GM18870 (cell line): ENCODE measurements around the gene WDR13.
"Not testable (repeated sequence)": the region's sequence is repeated elsewhere in the genome, so short reads cannot be mapped to it uniquely, and the experiment has no call there.

Source experiments
- ATAC-seq: cut with Tn5 transposase; IDR thresholded peaks from one replicate; pipeline ENCODE4 v1.9.1; 2021; ENCODE audit warnings: moderate library complexity; ENCODE audit not compliant: unreplicated experiment

Gene WDR13

DNA sequence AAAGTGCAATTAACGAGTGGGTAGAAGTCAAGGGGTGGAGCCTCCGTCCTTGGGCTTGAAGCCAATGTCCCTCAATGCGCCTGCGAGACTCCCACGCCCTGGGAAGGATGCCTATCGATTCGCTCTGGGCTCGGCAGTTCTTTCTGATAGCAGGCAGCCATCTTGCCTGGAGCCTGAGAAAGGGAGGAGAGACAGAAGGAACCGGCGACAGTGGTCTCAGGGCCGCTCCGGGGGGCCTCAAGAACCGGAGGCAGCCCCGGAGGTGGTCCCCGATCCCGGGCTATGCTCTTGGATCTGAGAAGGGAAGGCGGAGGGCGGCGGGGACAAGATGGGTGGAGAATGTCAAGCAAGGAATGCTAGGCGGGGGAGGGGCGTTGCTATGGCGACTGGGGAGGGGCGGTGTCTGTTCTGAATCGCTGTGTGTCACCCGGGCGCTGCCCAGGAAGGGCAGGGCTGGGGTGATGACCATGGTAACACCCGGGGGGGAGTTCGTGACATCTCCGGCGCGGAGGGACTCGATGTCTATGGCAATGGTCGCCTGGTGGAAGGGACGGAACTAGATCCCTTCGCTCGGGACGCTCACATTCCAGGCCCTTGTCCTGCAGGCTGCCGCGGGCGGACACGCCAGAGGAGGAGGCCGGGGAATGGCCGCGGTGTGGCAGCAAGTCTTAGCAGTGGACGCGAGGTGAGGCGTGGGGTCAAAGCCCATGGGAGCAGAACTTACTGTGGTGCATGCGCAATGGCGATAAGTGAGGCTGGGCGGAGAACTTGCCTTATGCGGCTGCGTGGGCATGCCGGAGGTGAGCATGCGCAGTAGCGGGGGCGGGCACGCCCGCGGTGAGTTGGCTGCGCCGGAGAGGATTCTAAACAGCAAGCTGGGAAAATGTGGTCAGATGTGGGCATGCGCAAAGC is at the start of gene WDR13:
TSS of gene WDR13 (plus strand) at position 140 of the 912 bp plus-strand sequence. CDS start at position 645, 505 bp downstream.
- ATAC-seq = peak; percentile 66

DNA sequence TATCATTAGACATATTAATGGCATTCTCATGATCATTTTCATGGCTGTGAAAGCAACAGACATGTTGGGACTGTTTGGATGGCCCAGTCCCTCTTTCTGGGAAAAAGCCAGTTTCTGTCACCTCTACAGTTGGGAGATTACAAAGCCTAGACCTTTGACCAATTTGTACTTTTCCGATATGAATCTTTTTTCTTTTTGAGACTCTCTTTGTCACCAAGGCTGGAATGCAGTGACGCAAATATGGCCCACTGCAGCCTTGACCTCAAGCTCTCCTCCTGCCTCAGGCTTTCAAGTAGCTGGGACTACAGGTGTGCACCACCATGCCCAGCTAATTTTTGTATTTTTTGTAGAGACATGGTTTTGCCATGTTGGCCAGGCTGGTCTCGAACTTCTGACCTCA is 48.4 kb upstream of the WDR13 start:
- ATAC-seq = no peak

DNA sequence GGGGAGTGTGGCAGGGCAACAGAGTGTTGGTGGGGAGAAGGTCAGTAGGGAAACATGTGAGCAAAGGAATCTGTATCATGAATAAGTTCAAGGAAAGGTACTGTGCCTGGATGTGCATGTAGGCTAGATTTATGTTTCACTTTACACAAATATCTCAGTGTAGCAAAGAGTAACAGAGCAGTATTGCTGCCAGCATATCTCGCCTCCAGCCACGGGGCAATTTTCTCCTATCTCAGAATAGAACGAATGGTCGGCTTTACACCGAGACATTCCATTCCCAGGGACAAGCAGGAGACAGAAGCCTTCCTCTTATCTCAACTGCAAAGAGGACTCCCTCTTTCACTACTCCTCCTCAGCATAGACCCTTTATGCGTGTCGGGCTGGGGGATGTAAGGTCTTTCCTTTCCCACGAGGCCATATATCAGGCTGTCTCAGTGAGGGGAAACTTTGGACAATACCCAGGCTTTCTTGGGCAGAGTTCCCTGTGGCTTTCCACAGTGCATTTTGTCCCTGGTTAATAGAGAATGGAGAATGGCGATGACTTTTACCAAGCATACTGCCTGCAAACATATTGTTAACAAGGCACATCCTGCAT is 41.5 kb upstream of the WDR13 start:
- ATAC-seq = not testable (repeated sequence)

DNA sequence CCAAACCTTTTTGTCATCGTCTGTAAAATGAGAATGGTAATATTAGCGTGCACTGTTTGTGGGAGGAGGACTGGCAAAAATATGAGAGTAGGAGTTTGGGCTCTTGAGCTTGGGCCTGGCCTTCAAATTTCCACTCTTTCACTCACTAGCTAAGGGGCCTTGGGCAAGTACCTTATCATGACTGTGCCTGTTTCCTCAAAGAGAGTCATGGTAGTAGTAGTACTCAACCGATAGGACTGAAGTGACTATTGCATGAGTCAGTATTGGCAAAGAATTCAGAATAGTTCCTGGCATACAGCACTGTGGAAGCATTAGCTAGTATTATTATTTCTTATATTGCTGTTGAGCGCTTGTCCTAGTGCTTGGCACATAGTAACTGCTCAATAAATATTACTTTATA is 39.0 kb upstream of the WDR13 start:
- ATAC-seq = no peak

DNA sequence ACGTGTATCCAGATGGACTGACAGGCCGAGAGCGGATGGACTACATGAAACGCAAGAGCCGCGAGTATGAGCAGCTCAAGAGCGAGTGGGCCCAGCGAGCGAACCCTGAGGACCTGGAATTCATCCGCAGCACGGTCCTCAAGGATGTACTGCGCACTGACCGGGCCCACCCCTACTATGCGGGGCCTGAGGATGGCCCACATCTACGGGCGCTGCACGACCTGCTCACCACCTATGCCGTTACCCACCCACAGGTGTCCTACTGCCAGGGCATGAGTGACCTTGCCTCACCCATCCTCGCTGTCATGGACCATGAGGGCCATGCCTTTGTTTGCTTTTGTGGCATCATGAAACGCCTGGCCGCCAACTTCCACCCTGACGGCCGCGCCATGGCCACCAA is 37.7 kb upstream of the WDR13 start:
- ATAC-seq = no peak

DNA sequence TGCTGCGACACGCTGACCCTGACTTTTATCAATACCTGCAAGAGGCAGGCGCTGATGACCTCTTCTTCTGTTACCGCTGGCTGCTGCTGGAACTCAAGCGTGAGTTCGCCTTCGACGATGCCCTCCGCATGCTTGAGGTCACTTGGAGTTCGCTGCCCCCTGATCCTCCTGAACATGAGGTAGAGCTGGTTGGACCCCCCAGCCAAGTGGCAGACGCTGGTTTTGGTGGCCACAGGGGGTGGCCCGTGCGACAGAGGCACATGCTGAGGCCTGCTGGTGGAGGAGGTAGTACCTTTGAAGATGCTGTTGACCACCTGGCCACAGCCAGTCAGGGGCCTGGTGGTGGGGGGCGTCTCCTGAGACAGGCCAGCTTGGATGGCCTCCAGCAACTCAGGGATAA is 37.2 kb upstream of the WDR13 start:
- ATAC-seq = no peak

DNA sequence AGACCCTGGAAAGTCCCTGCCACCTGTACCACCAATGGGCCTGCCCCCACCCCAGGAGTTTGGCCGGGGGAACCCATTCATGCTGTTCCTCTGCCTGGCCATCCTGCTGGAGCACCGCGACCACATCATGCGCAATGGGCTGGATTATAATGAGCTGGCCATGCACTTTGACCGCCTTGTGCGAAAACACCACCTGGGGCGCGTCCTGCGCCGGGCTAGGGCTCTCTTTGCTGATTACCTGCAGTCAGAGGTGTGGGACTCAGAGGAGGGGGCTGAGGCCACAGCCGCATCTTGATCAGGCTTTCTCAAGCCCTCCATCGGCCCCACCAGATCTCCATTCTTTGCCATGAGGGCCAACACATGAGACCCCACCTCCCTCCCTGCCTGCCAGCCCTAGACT is 36.6 kb upstream of the WDR13 start:
- no peak for ATAC-seq

DNA sequence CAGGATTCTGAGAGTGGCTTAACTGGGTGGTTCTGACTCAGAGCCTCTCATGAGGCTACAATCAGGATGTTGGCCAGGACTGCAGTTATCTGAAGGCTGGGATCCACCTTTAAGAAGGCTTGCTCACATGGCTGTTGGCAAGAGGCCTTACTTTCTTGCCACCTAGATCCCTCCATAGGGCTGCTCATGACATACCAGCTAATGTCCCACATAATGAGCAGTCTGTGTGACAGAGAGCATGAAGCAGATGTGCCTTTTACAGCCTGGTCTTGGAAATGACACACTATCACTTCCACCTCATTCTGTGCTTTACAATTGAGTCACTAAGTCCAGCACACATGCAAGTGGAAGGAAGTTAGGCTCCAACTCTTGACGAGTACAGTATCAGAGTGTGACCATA is 27.3 kb upstream of the WDR13 start:
- ATAC-seq = peak; percentile 49

DNA sequence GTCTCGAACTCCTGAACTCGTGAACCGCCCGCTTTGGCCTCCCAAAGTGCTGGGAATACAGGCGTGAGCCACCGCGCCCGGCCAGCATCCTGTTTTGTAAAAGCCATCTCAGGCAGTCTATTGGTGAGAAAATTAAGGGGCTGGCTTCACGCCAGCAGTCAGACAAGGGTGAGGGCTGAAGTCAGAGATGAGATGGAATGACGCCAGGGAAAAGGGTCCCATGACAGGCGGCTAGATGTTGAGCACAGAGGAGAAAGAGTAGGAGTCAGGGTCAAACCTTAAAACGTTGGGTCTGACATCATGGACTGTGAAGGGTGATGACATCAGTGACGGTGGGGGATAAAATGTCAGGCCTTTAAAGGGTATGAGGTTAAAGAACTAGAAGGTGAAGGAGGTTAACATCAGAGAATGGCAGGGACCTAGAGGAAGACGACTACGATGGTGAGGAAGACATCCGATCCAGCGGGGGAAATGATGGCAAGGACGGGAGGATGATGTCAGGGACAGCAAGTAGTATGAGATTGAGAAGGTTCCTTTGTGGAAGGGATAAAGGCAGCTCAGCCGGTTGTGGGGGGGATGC is 23.5 kb upstream of the WDR13 start:
- no peak for ATAC-seq

DNA sequence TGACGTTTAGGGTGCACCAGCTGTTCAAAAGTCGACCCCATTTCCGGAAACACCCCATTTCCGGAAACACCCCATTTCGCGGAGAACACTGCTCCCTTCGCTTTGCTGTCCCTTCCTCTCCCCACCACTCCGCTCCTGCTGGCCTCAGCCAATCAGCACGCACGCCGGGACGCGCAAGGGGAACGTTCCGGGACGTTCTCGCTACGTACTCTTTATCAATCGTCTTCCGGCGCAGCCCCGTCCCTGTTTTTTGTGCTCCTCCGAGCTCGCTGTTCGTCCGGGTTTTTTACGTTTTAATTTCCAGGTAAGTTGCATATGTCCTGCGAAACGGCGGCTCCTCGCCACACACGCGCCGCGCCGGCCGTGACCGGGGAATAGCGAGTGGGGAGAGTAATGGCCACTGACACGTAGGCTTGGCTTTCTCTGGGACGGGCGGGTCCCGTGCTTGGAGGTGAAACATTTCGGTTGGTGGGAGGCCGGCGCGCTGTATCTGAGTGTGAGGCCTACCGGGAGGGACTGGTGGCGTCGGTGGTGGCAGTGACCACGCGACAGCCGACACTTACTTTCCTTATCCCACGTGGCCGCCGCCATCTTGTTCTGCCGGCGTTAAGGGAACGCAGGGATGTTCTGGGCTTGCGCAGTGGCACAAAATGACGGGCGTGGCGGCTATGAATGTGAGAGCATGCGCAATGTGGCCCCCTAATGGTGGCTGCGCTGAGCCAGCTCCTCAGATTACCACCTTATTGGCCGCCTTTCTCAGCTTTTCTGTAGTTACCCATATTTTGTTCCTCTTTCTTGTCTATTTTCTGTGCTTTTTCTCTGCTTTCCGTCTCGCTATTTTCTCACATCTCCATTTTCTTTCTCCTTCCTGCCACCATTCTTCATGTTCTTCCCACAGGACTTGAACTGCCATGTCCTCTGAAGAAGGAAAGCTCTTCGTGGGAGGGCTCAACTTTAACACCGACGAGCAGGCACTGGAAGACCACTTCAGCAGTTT is 22.7 kb upstream of the WDR13 start, which contains the start of gene RBM3:
TSS of gene RBM3 (plus strand) at position 215 of the 997 bp plus-strand sequence. CDS start at position 912, 697 bp downstream.
- ATAC-seq = peak; percentile 64

DNA sequence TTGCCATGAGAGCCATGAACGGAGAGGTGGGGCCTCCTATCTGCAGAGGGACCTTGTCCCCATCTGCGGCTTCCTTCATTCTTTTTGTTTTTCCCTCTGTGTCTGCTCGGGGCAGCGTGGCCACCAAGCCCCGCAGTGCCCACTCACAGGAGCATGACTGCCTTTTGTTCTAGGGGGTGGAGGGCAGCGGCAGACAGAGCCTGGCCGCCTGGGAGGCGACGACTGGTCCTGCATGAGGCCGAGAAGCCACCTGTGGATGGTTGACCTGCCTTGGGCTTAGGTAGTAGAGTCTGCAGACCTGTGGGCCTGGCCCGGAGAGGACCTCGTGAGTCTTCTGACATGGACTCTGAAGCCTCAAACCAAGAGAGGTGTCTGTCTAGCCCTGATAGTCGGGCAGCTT is 21.6 kb upstream of the WDR13 start:
- no peak for ATAC-seq

DNA sequence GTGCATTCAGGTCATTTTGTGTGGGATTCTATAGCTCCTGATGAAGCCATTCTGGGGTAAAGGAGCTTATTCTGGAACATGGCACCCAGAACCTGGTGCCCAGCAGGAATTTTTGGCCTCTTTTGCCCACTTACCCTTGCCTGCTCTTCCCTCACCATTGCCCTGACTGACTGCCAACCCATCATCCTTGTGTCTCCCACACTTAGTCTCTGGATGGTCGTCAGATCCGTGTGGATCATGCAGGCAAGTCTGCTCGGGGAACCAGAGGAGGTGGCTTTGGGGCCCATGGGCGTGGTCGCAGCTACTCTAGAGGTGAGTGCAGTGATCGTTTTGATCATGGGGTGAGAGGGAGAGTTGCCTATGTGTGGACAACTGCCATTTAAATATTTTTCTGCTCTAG is 21.2 kb upstream of the WDR13 start:
- no peak for ATAC-seq

DNA sequence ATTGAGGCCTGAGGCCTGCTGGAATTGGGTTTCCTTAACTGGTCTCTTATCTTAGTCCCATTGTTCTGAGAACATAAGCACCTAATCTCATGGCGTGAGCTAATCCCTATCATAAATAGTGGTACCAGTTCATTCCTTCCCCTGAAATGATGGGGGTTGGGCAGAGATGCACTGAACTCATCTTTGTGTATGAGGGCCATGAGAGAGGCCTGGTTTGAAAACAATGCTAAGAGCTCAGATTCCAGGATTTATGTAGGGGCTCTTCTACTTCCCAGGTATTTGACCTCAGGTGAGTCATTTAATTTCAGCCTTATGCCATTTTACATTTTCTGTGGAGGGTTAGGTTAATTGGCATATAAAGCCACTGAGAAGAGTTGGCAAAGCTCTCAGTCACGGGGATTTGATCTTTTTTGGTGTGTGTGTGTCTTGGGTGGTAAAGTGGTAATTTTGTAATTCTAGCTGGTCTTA is 18.6 kb upstream of the WDR13 start:
- ATAC-seq = no peak

DNA sequence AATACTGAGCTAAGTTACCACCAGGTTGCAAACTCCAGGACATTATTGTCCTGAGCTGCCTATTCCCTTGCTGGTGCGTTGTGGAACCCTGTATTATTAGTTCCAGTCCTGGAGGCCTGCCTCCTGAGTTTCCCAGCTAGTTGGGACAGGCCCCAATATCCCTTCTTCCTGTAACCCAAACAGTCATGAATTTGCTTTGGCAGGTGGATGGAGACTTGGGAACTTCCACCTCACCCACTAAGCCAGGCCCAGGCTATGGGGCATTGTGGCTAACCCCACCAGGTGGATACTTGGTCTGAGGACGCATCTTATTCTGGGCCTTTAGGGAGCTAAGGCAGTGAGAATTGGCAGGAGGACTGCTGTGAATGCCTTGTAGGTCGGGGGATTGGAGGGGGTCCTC is 18.0 kb upstream of the WDR13 start:
- no peak for ATAC-seq

DNA sequence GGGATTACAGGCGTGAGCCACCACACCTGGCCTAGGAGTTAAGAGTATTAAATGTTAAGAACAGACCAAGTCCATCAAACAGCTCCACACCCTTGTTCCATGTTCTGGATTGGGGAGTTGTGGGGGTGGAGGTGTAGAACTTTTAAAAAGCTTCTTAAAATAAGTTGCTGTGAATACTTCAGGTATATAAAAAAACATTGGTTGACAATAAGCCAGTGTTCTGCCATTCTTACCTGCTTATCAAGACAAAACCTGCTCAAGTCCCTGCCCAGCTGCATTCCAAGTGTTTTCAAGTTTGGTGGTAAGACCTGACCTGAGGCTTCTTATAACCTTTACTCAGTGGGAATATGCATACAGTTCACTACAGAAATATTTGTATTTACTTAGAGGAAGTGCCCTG is 16.6 kb upstream of the WDR13 start:
- ATAC-seq = no peak

DNA sequence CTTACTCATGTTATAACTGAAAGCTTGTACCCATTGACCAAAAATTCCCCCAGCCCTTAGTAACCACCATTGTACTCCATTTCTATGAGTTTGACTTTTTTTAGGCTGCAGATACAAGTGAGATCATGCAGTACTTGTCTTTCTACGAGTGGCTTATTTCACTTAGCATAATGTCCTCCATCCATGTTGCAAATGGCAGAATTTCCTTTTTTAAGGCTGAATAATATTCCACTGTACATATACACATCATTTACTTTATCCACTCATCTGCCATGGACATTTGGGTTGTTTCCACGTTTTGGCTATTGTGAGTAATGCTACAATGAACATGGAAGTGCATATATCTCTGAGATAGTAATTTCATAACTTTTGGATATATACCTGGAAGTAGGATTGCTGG is 12.6 kb upstream of the WDR13 start:
- ATAC-seq = no peak

DNA sequence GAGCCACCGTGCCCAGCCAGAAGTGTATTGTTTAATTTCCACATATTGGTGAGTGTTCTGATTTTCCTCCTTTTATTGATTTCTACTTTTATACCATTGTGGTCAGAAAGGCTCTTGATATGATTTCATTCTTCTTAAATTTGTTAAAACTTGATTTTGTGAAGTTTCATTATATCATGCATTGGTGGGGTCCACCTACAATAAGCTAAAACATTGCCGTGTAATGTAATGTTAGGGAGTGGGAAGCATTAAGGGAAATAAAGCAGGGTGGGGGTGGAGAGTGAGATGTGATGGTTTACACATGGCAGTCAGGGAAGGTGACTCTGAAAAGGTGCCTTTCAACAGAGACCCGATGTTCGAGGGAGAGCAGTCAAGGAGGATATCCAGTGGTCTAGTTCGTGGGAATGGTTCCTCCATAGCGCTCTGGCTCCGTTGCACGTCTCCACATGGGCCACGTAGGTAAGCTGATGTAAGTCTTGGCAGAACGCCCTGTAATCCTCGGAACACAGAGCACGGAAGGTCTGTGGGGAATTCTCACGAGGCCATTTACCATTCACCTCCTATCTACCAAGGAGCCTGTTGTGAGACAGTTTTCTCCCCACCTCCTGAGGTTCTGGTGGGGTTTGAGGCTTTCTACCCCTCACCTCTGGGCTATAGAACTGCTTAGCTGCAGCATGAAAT is 7.7 kb upstream of the WDR13 start:
- ATAC-seq = no peak

DNA sequence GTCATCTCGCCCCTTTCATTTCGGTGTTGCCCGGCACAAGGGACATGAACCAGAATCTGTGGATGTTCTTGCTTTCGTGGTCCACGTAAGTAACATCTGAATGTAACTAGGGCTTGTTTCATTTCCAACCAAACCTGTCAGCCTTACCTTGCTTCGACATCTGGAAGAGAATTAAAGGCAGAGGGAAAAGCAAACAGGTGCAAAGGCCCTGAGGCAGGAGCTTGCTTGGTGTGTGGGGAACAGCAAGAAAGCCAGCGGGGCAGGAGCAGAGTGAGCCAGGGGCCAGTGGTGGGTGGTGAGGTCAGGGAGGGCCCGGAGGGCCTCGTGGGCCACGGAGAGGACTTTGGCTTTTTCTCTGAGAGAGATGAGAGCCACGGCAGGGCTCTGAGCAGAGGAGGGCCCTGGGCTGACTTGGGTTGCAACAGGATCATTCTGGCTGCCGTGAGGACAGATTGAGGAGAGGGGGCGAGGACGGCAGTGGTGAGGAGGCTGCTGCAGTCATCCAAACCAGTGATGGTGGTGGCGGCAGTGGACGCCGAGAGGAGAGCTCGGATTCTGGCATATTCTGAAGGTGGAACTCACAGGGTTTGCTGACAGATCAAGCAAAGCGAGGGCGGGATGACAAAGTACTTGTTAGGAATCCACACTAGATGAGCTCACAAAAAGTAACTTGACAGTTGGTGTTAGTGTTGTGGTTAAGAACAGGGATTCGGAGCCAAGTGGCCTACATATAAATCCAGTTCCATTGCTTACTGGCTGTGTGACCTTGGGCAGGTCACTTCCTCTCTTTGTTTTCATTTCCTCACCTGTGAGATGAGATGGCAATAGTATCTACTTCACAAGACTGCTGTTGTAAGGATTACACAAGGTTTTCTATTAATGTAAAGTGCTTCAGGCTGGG is 6.8 kb upstream of the WDR13 start:
- no peak for ATAC-seq

DNA sequence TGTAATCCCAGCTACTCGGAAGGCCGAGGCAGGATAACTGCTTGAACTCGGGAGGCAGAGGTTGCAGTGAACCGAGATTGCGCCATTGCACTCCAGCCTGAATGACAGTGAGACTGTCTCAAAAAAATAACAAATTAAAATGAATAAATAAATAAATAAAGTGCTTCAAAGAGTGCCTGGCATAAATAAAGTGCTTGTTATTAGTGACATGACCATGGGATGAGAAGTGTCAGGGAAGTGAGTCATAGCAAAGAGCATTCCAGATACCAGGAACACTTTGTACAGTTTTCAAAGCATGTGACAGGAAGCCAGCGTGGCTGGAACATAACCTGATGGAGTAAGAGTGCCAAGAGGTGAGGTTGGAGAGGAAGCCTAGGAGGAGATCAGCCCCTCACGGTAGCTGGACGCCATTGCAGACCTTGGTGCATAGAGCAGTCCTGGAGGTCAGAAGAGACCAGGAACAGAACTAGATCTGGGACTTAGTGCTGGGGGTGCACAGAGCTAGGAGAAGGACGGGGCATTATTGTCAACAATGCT is 6.0 kb upstream of the WDR13 start:
- ATAC-seq = no peak
